Prostate gland (tissue), 2 donors: ENCODE results near the gene PSMC5. TPM values are rescaled to one million over a fixed set of nuclear protein-coding genes. Genes with fewer than 3 reads are reported as not detected.

ENCODE experiments used
- DNase-seq: peaks from one replicate; pipeline ENCODE4 v3.0.0-alpha.2; 2019; ENCODE audit warnings: low spot score
- H3K27ac ChIP-seq, 2 donors: fragments of 200-600 bp; sonication (generic); 2 replicates each; pipeline ENCODE4 v1.5.1; 2017 to 2019
- H3K27me3 ChIP-seq: fragments of 200-600 bp; sonication (generic); replicated peaks from 2 replicates; pipeline ENCODE4 v1.5.1; 2019; ENCODE audit not compliant: insufficient read depth
- H3K36me3 ChIP-seq, 2 donors: fragments of 200-600 bp; sonication (generic); 1 replicate in 1 of 2; 2 replicates in 1 of 2; pipeline versions ENCODE4 v1.5.1 to v1.8.1; 2017 to 2019
- H3K4me1 ChIP-seq: fragments of 200-600 bp; sonication (generic); replicated peaks from 2 replicates; pipeline ENCODE4 v1.5.1; 2019
- H3K4me3 ChIP-seq, 2 donors: fragments of 200-600 bp; sonication (generic); 2 replicates each; pipeline ENCODE4 v1.5.1; 2017 to 2019
- H3K9me3 ChIP-seq: fragments of 200-600 bp; sonication (generic); 2 replicates; pipeline ENCODE4 v1.5.1; 2017
- POLR2A ChIP-seq: fragments of 450-650 bp; IDR thresholded peaks from one replicate; pipeline ENCODE4 v1.6.1; 2016; ENCODE audit warnings: antibody characterized with exemption, mild to moderate bottlenecking
- POLR2AphosphoS5 ChIP-seq: sonication (generic); formaldehyde crosslinking; IDR thresholded peaks from one replicate; pipeline ENCODE4 v1.6.1; 2017; ENCODE audit warnings: antibody characterized with exemption
- WGBS: methylation state at CpG from one replicate; pipeline ENCODE4 v1.1.5; 2018; 5-methylcytosine and 5-hydroxymethylcytosine counted together
- intact Hi-C: fragments of 100-400 bp; cut with DNase I; formaldehyde crosslinking; loops from one replicate; pipeline ENCODE4 v1.14.2; 2022
- total RNA-seq, 2 donors: library from RNA; depleted of rRNA; stranded (reverse); fragments of >200 nt; gene quantifications; one replicate each; pipeline ENCODE4 v1.1.0, GENCODE V29; 2016
- TF ChIP-seq, protein P1 (sequence below), 4 experiments: fragments of 200-600 bp in 2 of 4; fragments of 450-650 bp in 2 of 4; sonication (generic) in 2 of 4; IDR thresholded peaks; 1 replicate in 3 of 4; 2 replicates in 1 of 4; pipeline ENCODE4 v1.5.1; 2016 to 2019; ENCODE audit warnings: antibody characterized with exemption in 4 of 4, mild to moderate bottlenecking in 2 of 4, moderate library complexity in 2 of 4

PSMC5 gene
- total RNA-seq, 2 donors from 2014 or later: 94.0 to 109 TPM

DNA sequence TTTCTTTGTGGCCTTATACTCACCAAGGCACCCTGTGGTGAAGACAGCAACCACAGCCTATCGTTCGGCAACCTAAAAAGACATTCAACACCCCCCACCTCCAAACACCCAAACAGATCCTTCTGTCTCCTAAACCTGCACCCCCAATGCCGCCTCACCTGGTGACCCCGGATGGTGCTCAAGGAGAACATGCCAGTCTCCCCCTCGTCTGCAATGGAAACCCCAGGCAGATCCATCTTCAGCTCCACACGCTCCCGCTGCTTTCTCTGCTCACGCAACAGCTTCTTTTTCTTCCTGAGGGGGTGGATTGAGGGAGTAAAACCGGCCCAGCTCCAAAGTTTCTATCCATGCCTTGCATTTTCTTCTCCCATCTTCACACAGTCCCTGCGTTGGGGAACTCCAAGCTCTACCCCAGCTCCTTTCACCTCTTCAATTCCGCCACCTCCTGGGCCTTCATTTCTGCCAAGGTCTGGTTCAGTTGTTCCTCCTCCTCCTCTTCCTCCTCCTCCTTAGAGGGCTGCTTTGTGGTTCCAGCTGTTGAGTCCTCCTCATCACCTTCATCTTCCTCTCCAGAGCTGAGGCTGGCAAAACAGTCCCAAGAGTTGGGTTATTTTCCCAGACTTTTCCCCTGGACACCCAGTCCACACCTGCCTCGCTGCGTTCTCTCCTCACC, 3.4 kb upstream of the PSMC5 start:
- TF ChIP-seq POLR2AphosphoS5 (no peak), POLR2A (no peak)
- TF ChIP-seq, protein P1, sequence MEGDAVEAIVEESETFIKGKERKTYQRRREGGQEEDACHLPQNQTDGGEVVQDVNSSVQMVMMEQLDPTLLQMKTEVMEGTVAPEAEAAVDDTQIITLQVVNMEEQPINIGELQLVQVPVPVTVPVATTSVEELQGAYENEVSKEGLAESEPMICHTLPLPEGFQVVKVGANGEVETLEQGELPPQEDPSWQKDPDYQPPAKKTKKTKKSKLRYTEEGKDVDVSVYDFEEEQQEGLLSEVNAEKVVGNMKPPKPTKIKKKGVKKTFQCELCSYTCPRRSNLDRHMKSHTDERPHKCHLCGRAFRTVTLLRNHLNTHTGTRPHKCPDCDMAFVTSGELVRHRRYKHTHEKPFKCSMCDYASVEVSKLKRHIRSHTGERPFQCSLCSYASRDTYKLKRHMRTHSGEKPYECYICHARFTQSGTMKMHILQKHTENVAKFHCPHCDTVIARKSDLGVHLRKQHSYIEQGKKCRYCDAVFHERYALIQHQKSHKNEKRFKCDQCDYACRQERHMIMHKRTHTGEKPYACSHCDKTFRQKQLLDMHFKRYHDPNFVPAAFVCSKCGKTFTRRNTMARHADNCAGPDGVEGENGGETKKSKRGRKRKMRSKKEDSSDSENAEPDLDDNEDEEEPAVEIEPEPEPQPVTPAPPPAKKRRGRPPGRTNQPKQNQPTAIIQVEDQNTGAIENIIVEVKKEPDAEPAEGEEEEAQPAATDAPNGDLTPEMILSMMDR (IDR thresholded peaks at IDR 0.05): no peak
- H3K27me3 ChIP-seq: no peaks in the 10 kb centered on the region
- H3K36me3 ChIP-seq: peaks cover 23 to 45% of the 10 kb centered on the region in 2 donors
- 95% methylated on average over 13 of the region's 13 CpGs for WGBS
- no peaks in the 10 kb centered on the region for H3K9me3 ChIP-seq
- DNase-seq: no peak
- H3K4me3 ChIP-seq: no peak overlapping the region
- H3K4me1 ChIP-seq: peaks cover 4% of the 10 kb centered on the region
- intact Hi-C loops: no loop called here
- no peak overlapping the region for H3K27ac ChIP-seq

DNA sequence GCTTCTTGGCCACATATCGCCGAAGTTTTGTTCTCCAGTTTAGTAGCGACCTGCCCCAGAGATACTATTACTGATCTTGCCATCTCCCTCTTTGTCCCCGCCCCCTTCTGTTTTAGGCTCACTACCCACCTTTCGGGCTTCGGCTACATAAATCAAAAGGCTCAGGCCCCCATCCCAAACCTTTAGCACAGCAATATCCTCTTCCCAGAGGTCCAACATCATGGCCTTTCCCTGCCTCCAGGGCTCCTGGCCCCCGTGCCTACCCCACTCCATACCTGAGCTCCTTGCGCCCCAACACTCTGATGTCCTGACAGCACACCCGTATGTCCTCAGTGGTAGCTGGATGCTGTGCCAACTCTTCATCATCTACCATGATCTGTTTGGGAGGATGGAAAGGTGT, 2.9 kb upstream of the PSMC5 start:
- no peaks in the 10 kb centered on the region for H3K27me3 ChIP-seq
- no peak overlapping the region for H3K27ac ChIP-seq
- intact Hi-C loops: no loop called here
- peaks cover 5% of the 10 kb centered on the region for H3K4me1 ChIP-seq
- H3K9me3 ChIP-seq: no peaks in the 10 kb centered on the region
- peaks cover 23 to 45% of the 10 kb centered on the region in 2 donors for H3K36me3 ChIP-seq
- TF ChIP-seq POLR2A: no peak
- TF ChIP-seq POLR2AphosphoS5: no peak
- TF ChIP-seq, protein P1 (IDR thresholded peaks at IDR 0.05): no peak
- no peak overlapping the region for H3K4me3 ChIP-seq
- DNase-seq: no peak
- WGBS: 94% methylated on average over 9 of the region's 9 CpGs

DNA sequence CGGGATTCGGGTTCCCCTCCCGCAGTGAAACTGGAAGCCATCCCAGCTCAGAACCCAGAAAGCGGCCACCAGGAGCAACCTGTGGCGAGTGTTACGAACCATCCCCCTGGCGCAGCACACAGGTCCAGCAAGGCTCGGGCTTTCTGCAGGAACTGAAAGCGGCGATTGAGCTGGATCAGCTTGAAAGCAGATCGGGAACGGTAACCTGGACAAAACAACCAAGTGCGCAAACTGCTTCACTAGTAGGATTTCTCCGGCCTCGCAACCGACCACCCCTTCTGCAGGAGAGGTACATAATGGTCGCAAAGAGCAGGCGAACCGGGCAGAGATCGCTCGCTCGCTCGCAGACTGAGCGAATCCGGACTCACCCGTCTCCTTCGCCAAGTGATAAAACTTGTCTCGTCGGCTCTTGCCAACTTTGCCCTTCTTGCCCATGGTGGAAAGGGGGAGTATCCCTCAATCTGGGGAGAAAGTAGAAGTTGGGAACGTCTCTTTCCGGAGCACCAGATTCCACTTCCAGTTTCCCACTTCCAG, 696 bp upstream of the PSMC5 start:
- Histone ChIP-seq H3K36me3 (peaks cover 25 to 52% of the 10 kb centered on the region in 2 donors), H3K9me3 (no peaks in the 10 kb centered on the region), H3K4me3 (peak overlapping the region; percentile 60 to 73), H3K27me3 (no peaks in the 10 kb centered on the region), H3K27ac (peak overlapping the region; percentile 89 to 90), H3K4me1 (peaks cover 5% of the 10 kb centered on the region)
- DNase-seq: peak; percentile 23
- TF ChIP-seq POLR2AphosphoS5 (no peak), POLR2A (no peak)
- TF ChIP-seq, protein P1 (IDR thresholded peaks at IDR 0.05): no peak
- under 1% methylated on average over 31 of the region's 31 CpGs for WGBS
- intact Hi-C loops: loop anchor here (5.0 kb wide), 1 partner anchor 54 kb away; the partner anchor contains the start of genes CCDC47 and DDX42

DNA sequence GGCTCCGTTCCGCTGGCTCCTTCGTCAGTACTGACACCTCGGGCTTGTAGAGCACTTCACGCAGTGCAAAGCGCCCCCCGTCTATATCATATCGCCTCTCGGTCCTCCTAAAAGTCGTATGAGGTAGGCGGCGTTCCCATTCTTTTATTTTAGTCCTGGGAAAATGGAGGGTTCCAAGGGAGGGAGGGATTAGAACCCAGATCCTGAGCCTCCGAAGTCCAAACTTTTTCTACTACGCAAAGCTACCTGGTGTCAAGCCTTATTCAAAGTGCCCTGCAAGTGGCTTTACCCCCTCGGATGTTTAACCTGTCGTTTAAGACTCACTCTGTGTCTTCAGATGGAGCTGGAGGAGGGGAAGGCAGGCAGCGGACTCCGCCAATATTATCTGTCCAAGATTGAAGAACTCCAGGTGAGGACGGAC, 580 bp downstream of the PSMC5 start:
- intact Hi-C loops: loop anchor here (5.0 kb wide), 1 partner anchor 56 kb away; the partner anchor contains the start of genes CCDC47 and DDX42
- WGBS: 2% methylated on average over 19 of the region's 19 CpGs
- Histone ChIP-seq H3K9me3 (no peaks in the 10 kb centered on the region), H3K36me3 (peaks cover 29 to 46% of the 10 kb centered on the region in 2 donors), H3K27ac (peak overlapping the region; percentile 89 to 90), H3K27me3 (no peaks in the 10 kb centered on the region), H3K4me3 (peak overlapping the region; percentile 60 to 73), H3K4me1 (peaks cover 5% of the 10 kb centered on the region)
- TF ChIP-seq POLR2AphosphoS5 (no peak), POLR2A (no peak)
- TF ChIP-seq, protein P1 (IDR thresholded peaks at IDR 0.05): no peak
- no peak for DNase-seq
